NOMO-1 treated with DMSO at 0.1 percent for 48 hours (cell line): ENCODE measurements around the gene DMXL2.
A peak's percentile ranks its signal among the peaks of the same experiment; 100 is the strongest.
"Not testable (repeated sequence)": the region's sequence is repeated elsewhere in the genome, so short reads cannot be mapped to it uniquely, and the experiment has no call there.

ENCODE experiments used
- DNase-seq: peaks from one replicate; lab custom pipeline; 2025; ENCODE audit not compliant: unreplicated experiment; lab: John Stamatoyannopoulos, UW

Gene DMXL2

GRCh38 chr15:51576286-51576850, 46.2 kb downstream of the DMXL2 start:
- DNase-seq = no peak

GRCh38 chr15:51575775-51576174, 46.8 kb downstream of the DMXL2 start:
- DNase-seq = no peak

- not testable (repeated sequence) for DNase-seq
Measured at GRCh38 chr15:51573352-51573751, 49.2 kb downstream of the DMXL2 start.

GRCh38 chr15:51568939-51569784, 53.4 kb downstream of the DMXL2 start:
- DNase-seq = not testable (repeated sequence)

- DNase-seq = no peak
Measured at GRCh38 chr15:51561271-51561670, 61.3 kb downstream of the DMXL2 start.

- no peak for DNase-seq
Measured at GRCh38 chr15:51558876-51559275, 63.7 kb downstream of the DMXL2 start.

GRCh38 chr15:51558411-51558810, 64.2 kb downstream of the DMXL2 start:
- DNase-seq = peak; percentile 93

- no peak for DNase-seq
Measured at GRCh38 chr15:51550841-51551240, 71.7 kb downstream of the DMXL2 start.

GRCh38 chr15:51547656-51548055, 74.9 kb downstream of the DMXL2 start:
- DNase-seq = no peak

GRCh38 chr15:51536965-51537574, 85.5 kb downstream of the DMXL2 start:
- peak; percentile 47 for DNase-seq

- DNase-seq = no peak
Measured at GRCh38 chr15:51533672-51534398, 88.7 kb downstream of the DMXL2 start.

GRCh38 chr15:51526955-51527354, 95.6 kb downstream of the DMXL2 start:
- no peak for DNase-seq

GRCh38 chr15:51524376-51524775, 98.2 kb downstream of the DMXL2 start:
- DNase-seq = no peak

GRCh38 chr15:51516291-51516690, 106.3 kb downstream of the DMXL2 start:
- no peak for DNase-seq

- peak; percentile 4 for DNase-seq
Measured at GRCh38 chr15:51505251-51505650, 117.3 kb downstream of the DMXL2 start.

- DNase-seq = no peak
Measured at GRCh38 chr15:51503003-51503402, 119.6 kb downstream of the DMXL2 start.

- DNase-seq = no peak
Measured at GRCh38 chr15:51499379-51499976, 123.1 kb downstream of the DMXL2 start.

- DNase-seq = no peak
Measured at GRCh38 chr15:51497806-51498205, 124.8 kb downstream of the DMXL2 start.

GRCh38 chr15:51496246-51496645, 126.3 kb downstream of the DMXL2 start:
- no peak for DNase-seq

GRCh38 chr15:51494411-51495314, 127.9 kb downstream of the DMXL2 start:
- DNase-seq = no peak
